Stimulated activated CD8-positive, alpha-beta memory T cell treated with anti-CD3 and anti-CD28 coated beads, Interleukin-4, amount 100 ng/mL, for 1 hour (primary cell): ENCODE data around the gene ABR.
"Not testable (repeated sequence)": the region's sequence is repeated elsewhere in the genome, so short reads cannot be mapped to it uniquely, and the experiment has no call there.

ENCODE experiments used
- DNase-seq, 2 donors: peaks; one replicate each; pipeline ENCODE4 v3.0.0-alpha.2; 2020; ENCODE audit warnings: low read depth in 2 of 2, low spot score in 1 of 2

Gene ABR

DNA sequence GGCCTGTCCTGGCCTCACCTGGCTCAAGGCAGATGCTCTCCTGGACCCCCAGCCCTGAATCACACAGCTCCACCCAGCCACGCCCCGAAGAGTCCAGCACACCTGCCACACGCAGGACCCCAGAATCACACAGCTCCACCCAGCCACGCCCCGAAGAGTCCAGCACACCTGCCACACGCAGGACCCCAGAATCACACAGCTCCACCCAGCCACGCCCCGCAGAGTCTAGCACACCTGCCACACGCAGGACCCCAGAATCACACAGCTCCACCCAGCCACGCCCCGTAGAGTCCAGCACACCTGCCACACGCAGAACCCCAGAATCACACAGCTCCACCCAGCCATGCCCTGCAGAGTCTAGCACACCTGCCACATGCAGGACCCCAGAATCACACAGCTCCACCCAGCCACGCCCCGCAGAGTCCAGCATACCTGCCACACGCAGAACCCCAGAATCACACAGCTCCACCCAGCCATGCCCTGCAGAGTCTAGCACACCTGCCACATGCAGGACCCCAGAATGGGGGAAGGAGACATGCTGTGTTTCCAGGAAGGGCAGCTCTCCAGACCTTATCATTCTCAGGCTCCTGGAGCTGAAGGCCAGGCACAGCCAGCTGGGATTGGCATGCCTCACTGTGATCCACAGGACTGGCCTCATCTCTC, 105.7 kb downstream of the ABR start:
- not testable (repeated sequence) for DNase-seq

DNA sequence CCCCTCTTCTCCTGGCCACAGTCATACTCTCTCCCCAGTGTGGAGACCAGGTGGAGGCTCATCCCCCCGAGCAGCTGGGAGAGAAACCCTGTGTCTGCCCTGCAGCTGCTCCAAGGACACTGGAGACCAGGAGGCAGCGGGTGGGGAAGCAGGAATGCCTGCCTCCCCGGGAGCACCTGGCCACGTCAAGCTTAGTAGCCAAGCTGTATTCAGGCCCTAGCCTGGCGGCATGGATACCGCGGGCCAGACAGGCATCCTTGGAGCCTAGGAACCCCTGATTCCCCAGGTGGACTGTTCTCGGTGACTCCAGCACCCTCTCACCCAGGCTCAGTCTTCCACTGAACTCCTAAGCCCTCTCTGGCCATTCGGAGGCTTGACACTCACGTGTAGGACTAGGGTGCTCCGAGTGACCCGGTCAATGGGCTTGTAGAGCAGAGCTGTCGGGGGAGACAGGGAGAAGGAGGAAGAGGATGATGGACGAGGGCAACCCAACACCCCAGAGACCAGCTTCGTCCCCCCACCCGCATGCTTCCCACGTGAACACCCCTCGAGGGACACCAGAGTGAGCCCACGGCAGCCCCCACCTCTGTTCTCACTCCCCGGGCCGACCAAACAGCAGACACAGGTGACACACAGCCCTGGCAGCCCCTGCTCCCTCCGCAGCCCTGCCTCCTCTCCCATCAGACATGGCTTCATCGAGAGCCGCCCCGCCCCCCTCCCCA, 106.4 kb downstream of the ABR start:
- DNase-seq, result no peak

DNA sequence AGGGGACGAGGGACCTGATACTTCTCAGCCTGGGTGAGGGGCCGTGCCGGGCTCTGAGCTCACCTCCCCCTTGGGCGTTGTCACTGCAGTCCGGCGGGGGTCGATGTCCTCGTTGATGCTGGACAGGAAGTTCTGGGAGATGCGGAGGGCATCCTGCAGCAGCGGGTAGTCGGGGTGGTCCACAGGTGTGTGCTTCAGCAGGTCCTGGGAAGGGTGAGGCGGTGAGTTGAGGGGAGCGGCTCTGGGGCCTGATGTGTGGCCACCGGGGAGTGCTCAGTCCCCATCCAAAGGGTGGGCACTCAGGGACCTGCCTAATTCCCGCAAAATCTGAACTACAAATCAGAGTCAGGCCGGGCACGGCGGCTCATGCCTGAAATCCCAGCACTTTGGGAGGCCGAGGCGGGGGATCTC, 107.2 kb downstream of the ABR start:
- DNase-seq, result no peak

DNA sequence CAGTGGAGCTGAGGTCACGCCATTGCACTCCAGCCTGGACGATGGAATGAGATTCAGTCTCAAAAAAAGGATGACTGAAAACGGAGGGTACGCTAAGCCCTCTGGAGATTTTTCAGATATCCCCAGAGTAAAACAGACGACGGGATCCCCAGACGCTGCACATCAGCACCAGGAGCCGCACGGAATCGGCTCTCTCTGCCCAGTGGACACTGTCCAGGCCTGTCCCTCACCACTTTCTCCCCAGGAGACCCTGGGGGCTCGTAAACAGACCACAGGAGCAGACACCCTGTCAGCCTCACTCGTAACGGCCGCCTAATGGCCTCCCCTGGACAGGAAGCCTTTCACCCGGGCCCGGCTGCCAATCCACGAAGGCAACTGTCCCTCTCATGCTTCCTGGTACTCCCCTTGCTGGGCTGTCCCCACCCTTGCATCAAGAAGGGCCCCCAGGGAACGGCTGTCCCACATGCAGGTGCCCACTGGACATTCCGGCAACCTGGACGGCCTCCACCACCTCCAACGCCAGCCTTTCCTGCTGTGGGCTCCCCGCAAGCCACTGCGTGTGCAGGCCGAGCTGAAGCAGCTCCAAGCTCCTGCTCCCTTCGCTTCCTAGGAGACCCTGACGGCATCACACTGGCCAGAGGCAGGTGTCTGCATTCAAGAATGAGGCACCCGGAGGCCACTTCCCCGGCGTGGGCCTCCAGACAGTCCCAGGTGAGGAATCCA, 108.5 kb downstream of the ABR start:
- DNase-seq, result no peak

DNA sequence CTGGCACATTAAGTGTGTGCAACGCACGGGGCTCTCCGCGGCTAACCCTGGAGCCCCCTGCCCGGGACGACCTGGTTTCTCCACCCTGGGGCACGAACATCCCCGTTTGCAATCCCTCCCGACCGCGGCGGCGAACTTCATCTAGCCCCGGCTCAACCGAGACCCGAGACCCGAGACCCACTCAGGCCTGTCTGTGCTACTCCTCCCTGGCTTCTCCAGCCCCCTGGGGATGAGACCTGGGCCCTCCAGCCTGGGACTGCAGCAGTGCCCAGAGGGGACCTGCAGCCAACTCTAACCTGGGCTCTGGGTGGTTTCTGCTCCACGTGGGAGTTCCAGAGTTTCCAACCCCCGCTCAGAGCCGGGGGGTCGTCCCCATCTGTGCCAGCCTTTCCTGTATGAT, 109.4 kb downstream of the ABR start:
- no peak for DNase-seq

DNA sequence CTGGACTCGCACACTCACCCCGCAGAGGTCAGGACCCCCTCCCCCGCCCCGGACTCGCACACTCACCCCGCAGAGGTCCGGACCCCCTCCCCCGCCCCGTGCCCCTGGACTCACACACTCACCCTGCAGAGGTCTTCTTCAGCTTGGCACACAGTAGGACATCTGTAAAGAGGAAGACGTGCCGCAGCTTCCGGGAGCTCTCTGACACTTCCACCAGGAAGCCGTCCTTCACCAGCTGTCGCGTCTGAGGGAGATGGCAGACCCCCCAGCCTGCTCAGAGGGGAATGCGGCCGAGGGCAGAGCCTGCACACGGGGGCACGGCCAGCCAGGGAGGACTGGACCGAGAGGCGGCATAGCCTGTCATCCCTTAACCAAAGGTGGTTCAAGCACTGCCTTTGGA, 109.9 kb downstream of the ABR start:
- DNase-seq, result no peak

DNA sequence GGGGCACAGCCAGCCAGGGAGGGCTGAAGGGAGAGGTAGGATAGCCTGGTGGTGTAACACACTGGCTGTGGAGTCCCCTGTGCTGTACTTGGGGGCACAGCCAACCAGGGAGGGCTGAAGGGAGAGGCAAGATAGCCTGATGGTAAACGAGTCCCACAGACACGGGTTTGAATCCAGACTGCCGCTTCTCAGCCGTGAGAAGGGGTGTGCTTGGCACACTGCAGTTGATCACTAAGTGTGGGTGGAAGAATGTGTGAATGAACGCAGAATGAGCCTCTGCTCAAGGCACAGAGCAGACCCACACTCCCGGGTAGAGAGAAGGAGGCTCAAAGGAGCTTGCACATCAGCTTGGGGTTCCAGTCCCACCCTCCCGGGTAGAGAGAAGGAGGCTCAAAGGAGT, 111.4 kb downstream of the ABR start:
- no peak for DNase-seq

DNA sequence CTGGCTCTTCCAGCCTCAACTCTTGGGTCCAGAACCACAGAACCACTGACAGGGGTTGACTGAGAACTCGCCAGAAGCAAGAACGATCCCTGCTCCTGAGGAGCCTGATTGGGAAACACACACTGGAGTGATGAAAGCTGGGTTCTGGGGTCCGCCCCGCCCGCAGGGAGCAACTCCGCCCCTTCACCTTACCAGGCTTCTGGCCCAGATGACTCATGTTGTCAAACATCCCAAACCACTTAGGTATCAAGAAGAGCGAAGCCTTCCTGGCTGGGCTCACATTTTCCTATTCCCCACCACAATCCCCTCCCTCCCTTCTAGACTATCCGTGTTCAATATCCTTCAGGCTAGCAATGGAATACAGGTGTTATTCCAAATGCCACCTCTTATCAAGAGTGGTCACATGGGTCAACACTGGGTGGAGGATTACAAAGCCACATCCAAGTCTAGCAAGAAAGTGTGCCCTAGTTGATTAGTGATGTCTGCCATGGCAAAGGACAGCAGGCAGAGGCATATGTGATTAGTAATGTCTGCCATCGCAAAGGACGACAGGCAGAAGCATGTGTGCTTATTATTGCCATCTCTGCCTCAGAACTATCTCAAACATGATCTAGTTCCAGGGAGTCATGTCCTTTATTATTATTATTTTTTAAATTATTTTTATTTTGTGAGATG, 112.4 kb downstream of the ABR start:
- no peak for DNase-seq

DNA sequence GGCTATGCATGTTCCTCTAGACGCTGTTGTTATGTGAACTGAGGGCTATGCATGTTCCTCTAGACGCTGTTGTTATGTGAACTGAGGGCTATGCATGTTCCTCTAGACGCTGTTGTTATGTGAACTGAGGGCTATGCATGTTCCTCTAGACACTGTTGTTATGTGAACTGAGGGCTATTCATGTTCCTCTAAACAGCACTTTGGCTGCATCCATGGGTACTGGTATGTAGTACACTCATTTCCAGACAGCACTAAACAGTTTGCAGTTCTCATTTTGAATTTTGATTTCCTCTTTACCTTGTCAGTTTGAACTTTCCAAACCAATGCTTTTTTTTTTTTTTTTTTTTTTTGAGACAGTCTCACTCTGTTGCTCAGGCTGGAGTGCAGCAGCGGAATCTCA, 114.4 kb downstream of the ABR start:
- not testable (repeated sequence) for DNase-seq

DNA sequence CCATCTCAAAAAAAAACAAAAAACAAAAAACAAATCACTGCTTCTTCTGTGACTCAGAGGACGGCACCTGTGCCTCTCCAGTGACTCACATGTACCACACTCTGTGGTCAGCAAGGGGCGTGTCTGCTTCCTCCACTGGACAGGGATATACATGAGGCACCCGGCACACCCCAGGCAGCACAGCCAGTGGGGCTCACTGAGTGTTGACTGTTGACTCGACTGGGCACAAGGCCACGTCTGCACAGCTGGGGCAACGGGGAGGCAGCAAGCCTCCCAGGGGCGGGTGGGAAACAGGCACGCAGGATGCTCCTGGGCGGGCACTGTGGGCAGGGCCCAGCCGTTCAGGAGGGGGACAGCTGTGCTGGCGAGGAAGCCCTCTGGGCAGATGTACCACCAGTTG, 118.8 kb downstream of the ABR start:
- no peak for DNase-seq

DNA sequence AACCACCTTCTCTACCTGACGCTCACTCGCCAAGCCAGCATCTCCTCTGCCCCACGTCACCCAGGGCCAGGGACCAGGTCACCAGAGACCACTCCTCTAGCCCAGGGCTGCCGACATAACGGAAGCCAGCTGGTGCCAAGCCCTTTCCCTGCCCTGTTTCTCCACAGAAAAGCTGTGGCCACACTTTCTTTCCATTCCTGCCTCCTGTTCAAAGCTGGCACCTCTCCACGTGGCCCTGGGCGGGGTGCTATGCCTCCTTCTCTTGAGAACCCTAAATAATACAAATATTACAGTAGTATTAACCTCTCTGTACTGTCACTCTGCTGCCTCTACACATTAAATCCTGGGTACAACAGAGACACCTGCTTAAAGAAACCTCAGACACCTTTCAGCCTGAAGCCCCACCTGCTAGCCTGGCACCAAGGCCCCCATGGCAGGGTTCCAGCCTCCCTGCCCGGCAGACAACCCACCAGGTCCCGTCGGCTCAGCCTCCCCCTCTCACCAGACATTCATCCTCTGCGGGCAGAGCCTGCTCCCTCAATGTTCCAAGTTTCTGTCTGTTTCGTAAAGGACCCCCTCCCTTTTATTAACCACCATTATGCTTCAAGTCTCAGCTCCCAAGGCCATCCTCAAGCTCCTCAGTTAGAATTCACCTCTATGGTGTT, 120.5 kb downstream of the ABR start:
- DNase-seq, result no peak

DNA sequence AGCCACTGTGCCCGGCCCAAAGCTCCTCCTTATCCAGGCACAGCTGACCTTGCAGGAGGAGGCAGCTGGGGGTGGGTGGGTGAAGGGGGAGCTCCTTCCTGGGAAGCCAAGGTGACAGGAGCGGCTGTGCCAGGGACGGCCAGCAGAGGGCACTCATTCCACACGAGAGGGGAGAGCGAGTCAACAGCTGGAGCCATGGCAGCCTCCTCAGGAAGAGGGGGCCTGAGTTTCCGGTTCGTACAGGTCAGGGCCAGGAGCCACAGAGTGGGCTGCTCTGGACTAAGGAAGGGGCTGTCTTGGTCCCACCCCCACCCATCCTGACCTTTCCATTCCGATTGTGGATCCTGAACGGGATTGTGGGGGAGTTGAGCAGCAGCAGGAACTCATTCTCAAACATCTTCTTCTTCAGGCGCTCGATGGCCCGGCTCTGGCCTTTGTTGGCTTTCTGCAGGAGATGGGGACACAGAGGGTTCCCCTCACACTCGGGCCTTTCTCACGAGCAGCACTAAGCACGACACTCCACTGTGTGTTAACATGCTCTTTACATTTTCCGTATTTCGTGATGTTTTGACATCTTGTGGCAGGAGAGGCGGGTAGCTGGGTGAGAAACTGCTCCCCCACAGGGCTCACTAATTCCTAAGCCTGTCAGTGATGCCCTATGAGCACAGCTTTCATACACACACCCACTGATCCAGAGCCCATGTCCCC, 121.2 kb downstream of the ABR start:
- no peak for DNase-seq

DNA sequence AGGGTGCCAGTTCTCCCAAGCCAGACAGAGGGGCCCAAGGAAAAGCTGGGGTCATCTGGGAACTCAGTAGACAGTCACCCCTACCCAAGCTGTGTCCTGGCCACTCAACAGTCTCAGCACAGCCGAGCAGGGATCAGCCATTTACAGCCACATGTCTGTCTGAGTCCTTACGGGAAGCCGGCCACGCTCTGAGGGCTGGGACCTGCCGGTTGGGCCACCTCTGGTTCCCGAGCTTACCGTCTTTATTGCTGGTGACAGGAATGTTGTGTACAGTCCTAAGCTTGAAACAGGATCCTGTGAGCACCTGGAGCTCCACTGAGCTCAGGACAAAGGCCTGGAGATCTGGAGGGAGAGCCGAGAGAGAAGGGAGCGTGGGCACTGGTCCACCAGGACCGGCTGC, 123.0 kb downstream of the ABR start:
- no peak for DNase-seq

DNA sequence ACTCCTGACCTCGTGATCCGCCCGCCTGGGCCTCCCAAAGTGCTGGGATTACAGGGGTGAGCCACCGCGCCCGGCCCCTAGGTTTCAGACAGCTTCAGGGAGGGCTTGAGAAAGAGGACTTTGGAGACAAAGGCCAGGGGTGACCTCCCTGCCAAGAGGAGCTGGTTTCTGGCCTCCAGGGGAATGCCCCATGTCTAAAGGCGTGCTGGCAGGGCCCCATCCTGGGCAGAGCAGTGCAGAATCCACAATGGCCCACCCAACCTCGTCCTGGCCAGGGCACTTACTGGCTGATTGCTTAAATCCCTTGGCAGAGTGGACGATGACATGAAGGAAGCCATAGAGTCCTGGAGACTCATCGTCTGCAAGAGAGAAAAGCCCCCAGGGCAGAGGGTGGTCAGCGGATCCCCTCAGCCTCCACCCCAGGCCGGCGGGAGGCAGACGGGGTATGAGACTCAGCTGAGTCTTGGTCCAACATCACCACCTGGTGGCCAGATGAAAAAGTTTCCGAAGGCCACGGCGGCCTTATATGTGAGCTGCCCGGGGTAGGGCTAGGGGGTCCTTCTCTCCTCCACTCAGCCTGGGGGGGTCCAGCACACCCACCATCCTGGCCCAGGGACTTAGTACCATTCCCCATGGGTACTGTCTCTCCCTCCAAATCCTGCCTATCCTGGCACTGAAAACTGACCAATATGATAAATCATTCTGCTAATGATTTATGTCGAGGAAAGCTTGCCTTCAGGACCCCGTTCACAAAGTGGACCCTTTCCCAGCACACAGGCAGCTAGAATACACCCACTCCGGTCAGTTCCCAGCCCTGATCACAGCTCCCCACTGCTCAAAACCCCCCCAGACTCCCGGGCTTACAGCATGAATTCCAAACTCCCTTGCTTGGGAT, 123.8 kb downstream of the ABR start:
- DNase-seq, result no peak

DNA sequence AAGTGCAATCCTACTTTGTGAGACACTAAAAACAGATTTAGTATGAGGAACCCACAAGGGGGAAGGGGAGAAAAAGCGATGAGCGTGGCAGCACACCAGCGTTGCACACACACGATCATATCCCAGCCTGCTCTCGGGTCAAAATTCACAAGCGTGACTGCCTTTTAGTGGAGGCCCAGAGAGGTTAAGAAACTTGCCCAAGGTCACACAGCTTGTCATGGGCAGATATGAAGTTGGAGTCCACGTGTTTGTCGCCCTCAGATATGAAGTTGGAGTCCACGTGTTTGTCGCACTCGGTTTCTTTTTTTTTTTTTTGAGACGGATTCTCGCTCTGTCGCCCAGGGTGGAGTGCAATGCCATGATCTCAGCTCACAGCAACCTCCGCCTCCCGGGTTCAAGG, 124.5 kb downstream of the ABR start:
- no peak for DNase-seq

DNA sequence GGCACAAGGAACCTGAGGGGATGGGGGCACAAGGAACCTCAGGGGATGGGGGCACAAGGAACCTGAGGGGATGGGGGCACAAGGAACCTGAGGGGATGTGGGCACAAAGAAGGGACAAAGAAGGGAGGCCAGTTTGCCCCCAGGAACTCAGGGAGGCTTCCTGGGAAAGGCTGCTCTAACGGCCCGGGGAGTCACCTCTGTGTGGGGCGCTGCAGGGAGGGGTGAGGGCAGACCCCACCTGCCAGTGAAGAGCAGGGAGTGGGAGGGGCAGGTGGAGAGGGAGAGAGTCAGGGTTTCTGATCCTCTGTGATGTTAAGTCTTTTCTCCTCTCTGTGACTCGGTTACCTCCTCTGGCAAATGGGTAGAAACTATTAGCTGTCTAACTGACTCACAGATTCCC, 125.1 kb downstream of the ABR start:
- no peak for DNase-seq

DNA sequence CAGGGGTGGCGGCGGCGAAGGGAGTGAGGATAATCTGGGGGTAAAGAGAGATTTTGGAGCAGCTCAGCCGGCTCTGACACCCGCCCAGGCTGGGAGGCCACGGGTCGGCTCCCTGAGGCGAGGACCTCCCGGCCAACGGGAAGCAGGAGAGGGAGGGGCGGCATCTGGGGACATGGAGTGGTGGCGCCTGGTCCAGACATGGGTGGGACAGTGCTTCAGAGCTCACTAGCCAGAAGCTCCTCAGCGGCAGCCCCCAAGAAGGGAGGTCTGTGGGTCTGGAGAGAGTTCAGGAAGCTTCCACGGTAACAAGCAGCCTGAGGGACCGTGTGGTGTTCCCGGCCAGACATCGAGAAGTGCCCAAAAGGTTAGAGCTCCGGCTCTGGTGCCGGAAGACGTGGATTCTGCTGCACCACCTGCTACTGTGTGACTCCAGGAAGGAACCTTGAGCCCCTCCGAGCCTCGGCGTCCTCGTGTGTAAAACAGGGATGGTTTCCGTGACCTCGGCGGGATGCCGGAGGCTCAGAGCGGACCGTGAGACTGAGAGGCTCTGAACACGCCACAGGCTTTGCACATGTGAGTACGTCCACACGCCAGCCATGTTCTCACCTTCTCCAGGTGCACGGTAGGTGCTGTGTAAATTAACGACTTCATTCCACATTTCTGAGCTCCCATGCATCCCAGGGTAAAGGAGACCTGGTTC, 126.0 kb downstream of the ABR start:
- no peak for DNase-seq

DNA sequence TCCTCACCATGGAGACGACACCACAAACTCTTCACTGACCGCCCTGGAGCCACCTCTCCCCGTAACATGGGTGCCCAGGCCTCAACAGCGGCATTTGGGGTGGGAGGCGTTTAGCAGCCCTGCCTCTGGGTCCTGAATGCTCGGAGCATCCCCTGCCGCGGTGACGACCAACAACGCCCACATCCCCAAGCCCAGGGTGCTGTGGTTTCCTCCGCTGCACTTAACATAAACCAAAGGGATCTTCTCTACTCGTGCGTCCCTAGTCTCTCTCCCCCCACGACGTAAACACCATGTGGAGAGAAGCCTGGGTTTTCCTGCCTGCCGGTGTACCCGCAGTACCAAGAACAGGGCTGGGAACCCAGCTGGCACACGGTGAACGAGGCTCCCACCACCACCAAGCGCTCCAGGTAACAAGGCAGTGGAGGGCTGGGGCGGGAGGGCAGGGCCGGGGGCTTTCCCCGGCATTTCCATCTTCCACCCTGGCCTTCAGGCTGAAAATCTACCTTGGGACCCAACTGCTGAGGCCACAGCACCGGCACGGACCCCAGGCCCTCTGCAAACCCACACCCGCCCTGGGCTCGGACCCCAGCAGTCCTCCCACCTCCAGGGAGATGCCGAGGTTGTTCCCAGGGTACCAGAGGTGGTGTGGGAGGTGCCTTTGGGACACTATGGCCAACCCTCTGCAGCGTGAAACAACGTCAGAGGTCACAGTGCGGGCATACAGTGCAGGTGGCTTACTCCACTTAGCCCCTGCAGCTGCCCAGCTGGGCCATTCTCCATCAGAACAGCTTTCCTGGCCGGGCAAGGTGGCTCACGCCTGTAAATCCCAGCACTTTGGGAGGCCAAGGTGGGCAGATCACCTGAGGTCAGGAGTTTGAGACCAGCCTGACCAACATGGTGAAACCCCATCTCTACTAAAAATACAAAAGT, 128.5 kb downstream of the ABR start:
- no peak for DNase-seq
